ENCODE data around the gene ADORA1. TPM values are rescaled to one million over a fixed set of nuclear protein-coding genes. Genes with fewer than 3 reads are reported as not detected.

The ADORA1 gene
- total RNA-seq, 5 donors from 2014 or later (not counting 1 experiment from before 2014, with no cell fraction given): not detected

- no peaks in the 10 kb centered on the region for H3K9me3 ChIP-seq
- Mint-ChIP-seq H3K4me3 (no peak overlapping the region), H3K9me3 (no peaks in the 10 kb centered on the region), H3K36me3 (no peaks in the 10 kb centered on the region), H3K27me3 (peaks cover 4% of the 10 kb centered on the region in 2 donors), H3K27ac (no peak overlapping the region), H3K4me1 (peaks cover 0 to 3% (median 0%) of the 10 kb centered on the region in 3 donors)
- WGBS (ENCODE audit: insufficient coverage): no CpG with 5 or more reads among the region's 3 CpGs
- H3K36me3 ChIP-seq (ENCODE audit: control insufficient read depth in 2 of 2, extremely low read depth in 1 of 2, insufficient read depth in 1 of 2, low read length in 1 of 2): no peaks in the 10 kb centered on the region
- DNase-seq: no peak
- H3K27me3 ChIP-seq (replicated peaks in 1 of 2; ENCODE audit: control insufficient read depth in 2 of 2, extremely low read depth in 1 of 2, insufficient read depth in 2 of 2, low read length in 1 of 2): peaks cover 0 to 7% of the 10 kb centered on the region in 2 experiments
- POLR2A ChIA-PET: no interaction called here
- CTCF ChIA-PET: no interaction called here
- no peak overlapping the region for H3K27ac ChIP-seq (ENCODE audit: low read length)
- ATAC-seq (replicated peaks in 1 of 4): no peak
- no peaks in the 10 kb centered on the region for H3K4me1 ChIP-seq (ENCODE audit: control insufficient read depth in 1 of 2, extremely low read depth in 1 of 2, insufficient read depth in 2 of 2, low read length in 2 of 2)
- H3K4me3 ChIP-seq (ENCODE audit: control insufficient read depth in 1 of 2, extremely low read depth in 1 of 2, low read length in 1 of 2): no peak overlapping the region
These were observed 60.3 kb downstream of the ADORA1 start for GRCh38 chr1:203187689-203188264.

DNA sequence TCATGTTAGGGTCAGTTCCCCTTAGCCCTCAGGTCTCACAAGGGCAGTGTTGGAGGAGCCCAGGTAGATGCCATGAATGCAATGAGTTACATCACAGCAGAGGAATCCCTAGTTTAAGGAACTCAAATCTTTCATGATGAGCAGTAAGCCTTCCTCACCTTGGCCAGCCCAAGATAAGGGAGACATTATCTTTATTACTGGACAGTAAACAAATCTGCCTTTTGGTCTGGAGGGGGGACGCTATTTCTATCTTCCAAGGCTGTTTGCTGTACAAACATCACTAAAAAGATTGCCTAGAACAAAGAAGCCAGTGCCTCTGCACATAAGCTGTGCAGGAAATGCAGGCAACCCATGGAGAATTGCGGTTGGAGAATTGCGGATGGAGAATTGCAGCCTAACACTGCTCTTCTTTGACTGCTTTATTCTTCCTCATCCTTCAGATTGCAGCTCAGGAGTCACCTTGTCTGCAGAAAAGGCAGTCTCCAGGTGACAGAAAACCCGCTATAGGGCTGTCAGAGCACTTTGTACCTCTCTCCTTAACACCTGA is 61.2 kb downstream of the ADORA1 start:
- 100% methylated on average over 2 of the region's 4 CpGs for WGBS (ENCODE audit: insufficient coverage)
- Mint-ChIP-seq H3K4me3 (no peak overlapping the region), H3K36me3 (no peaks in the 10 kb centered on the region), H3K4me1 (peaks cover 0 to 3% (median 0%) of the 10 kb centered on the region in 3 donors), H3K9me3 (no peaks in the 10 kb centered on the region), H3K27ac (no peak overlapping the region), H3K27me3 (peaks cover 4% of the 10 kb centered on the region in 2 donors)
- Histone ChIP-seq H3K9me3 (no peaks in the 10 kb centered on the region), H3K27me3 (replicated peaks in 1 of 2; ENCODE audit: control insufficient read depth in 2 of 2, extremely low read depth in 1 of 2, insufficient read depth in 2 of 2, low read length in 1 of 2) (peaks cover 0 to 3% of the 10 kb centered on the region in 2 experiments), H3K36me3 (ENCODE audit: control insufficient read depth in 2 of 2, extremely low read depth in 1 of 2, insufficient read depth in 1 of 2, low read length in 1 of 2) (no peaks in the 10 kb centered on the region), H3K27ac (ENCODE audit: low read length) (no peak overlapping the region), H3K4me3 (ENCODE audit: control insufficient read depth in 1 of 2, extremely low read depth in 1 of 2, low read length in 1 of 2) (no peak overlapping the region), H3K4me1 (ENCODE audit: control insufficient read depth in 1 of 2, extremely low read depth in 1 of 2, insufficient read depth in 2 of 2, low read length in 2 of 2) (no peaks in the 10 kb centered on the region)
- POLR2A ChIA-PET: no interaction called here
- DNase-seq: no peak
- ATAC-seq (replicated peaks in 1 of 4): no peak
- CTCF ChIA-PET: no interaction called here

- H3K4me3 Mint-ChIP-seq: no peak overlapping the region
- WGBS (ENCODE audit: insufficient coverage): 87% methylated on average over 3 of the region's 7 CpGs
- ChIA-PET CTCF (no interaction called here), POLR2A (no interaction called here)
- H3K27ac Mint-ChIP-seq: no peak overlapping the region
- no peaks in the 10 kb centered on the region for H3K36me3 Mint-ChIP-seq
- no peak for DNase-seq
- Histone ChIP-seq H3K27me3 (replicated peaks in 1 of 2; ENCODE audit: control insufficient read depth in 2 of 2, extremely low read depth in 1 of 2, insufficient read depth in 2 of 2, low read length in 1 of 2) (peaks cover 0 to 7% of the 10 kb centered on the region in 2 experiments), H3K27ac (ENCODE audit: low read length) (no peak overlapping the region), H3K4me1 (ENCODE audit: control insufficient read depth in 1 of 2, extremely low read depth in 1 of 2, insufficient read depth in 2 of 2, low read length in 2 of 2) (no peaks in the 10 kb centered on the region), H3K36me3 (ENCODE audit: control insufficient read depth in 2 of 2, extremely low read depth in 1 of 2, insufficient read depth in 1 of 2, low read length in 1 of 2) (no peaks in the 10 kb centered on the region), H3K4me3 (ENCODE audit: control insufficient read depth in 1 of 2, extremely low read depth in 1 of 2, low read length in 1 of 2) (no peak overlapping the region), H3K9me3 (no peaks in the 10 kb centered on the region)
- H3K4me1 Mint-ChIP-seq: peaks cover 0 to 3% (median 0%) of the 10 kb centered on the region in 3 donors
- H3K9me3 Mint-ChIP-seq: no peaks in the 10 kb centered on the region
- peaks cover 4% of the 10 kb centered on the region in 2 donors for H3K27me3 Mint-ChIP-seq
- no peak for ATAC-seq (replicated peaks in 1 of 4)
These were observed 62.4 kb downstream of the ADORA1 start for GRCh38 chr1:203189951-203190352.

GRCh38 chr1:203190949-203191348 is 63.4 kb downstream of the ADORA1 start:
- Histone ChIP-seq H3K36me3 (ENCODE audit: control insufficient read depth in 2 of 2, extremely low read depth in 1 of 2, insufficient read depth in 1 of 2, low read length in 1 of 2) (no peaks in the 10 kb centered on the region), H3K27me3 (replicated peaks in 1 of 2; ENCODE audit: control insufficient read depth in 2 of 2, extremely low read depth in 1 of 2, insufficient read depth in 2 of 2, low read length in 1 of 2) (peaks cover 0 to 7% of the 10 kb centered on the region in 2 experiments), H3K27ac (ENCODE audit: low read length) (no peak overlapping the region), H3K9me3 (no peaks in the 10 kb centered on the region), H3K4me1 (ENCODE audit: control insufficient read depth in 1 of 2, extremely low read depth in 1 of 2, insufficient read depth in 2 of 2, low read length in 2 of 2) (no peaks in the 10 kb centered on the region), H3K4me3 (ENCODE audit: control insufficient read depth in 1 of 2, extremely low read depth in 1 of 2, low read length in 1 of 2) (no peak overlapping the region)
- POLR2A ChIA-PET: no interaction called here
- no peak for DNase-seq
- ATAC-seq (replicated peaks in 1 of 4): no peak
- CTCF ChIA-PET: no interaction called here
- WGBS (ENCODE audit: insufficient coverage): 100% methylated on average over 1 of the region's 2 CpGs
- Mint-ChIP-seq H3K4me3 (no peak overlapping the region), H3K36me3 (no peaks in the 10 kb centered on the region), H3K27ac (no peak overlapping the region), H3K4me1 (peaks cover 0 to 3% (median 0%) of the 10 kb centered on the region in 3 donors), H3K9me3 (no peaks in the 10 kb centered on the region), H3K27me3 (peaks cover 4% of the 10 kb centered on the region in 2 donors)

GRCh38 chr1:203196371-203196770 is 68.8 kb downstream of the ADORA1 start:
- H3K9me3 ChIP-seq: no peaks in the 10 kb centered on the region
- H3K36me3 Mint-ChIP-seq: no peaks in the 10 kb centered on the region
- POLR2A ChIA-PET: no interaction called here
- ATAC-seq (replicated peaks in 1 of 4) (no peak), DNase-seq (no peak)
- 94% methylated on average over 3 of the region's 3 CpGs for WGBS (ENCODE audit: insufficient coverage)
- H3K4me3 Mint-ChIP-seq: no peak overlapping the region
- no peaks in the 10 kb centered on the region for H3K36me3 ChIP-seq (ENCODE audit: control insufficient read depth in 2 of 2, extremely low read depth in 1 of 2, insufficient read depth in 1 of 2, low read length in 1 of 2)
- CTCF ChIA-PET: interaction anchor here in 1 of 2 donors (0.5 to 0.9 kb wide), 2 partner anchors 39 to 869 kb away, joined by 4 to 5 read pairs; no protein-coding TSS in a partner anchor
- no peak overlapping the region for H3K4me3 ChIP-seq (ENCODE audit: control insufficient read depth in 1 of 2, extremely low read depth in 1 of 2, low read length in 1 of 2)
- H3K27me3 Mint-ChIP-seq: peaks cover 11 to 23% of the 10 kb centered on the region in 2 donors
- H3K4me1 Mint-ChIP-seq: no peaks in the 10 kb centered on the region
- H3K27ac Mint-ChIP-seq: no peak overlapping the region
- H3K9me3 Mint-ChIP-seq: no peaks in the 10 kb centered on the region
- no peak overlapping the region for H3K27ac ChIP-seq (ENCODE audit: low read length)
- H3K27me3 ChIP-seq (replicated peaks in 1 of 2; ENCODE audit: control insufficient read depth in 2 of 2, extremely low read depth in 1 of 2, insufficient read depth in 2 of 2, low read length in 1 of 2): peaks cover 0 to 17% of the 10 kb centered on the region in 2 experiments
- H3K4me1 ChIP-seq (ENCODE audit: control insufficient read depth in 1 of 2, extremely low read depth in 1 of 2, insufficient read depth in 2 of 2, low read length in 2 of 2): no peaks in the 10 kb centered on the region

DNA sequence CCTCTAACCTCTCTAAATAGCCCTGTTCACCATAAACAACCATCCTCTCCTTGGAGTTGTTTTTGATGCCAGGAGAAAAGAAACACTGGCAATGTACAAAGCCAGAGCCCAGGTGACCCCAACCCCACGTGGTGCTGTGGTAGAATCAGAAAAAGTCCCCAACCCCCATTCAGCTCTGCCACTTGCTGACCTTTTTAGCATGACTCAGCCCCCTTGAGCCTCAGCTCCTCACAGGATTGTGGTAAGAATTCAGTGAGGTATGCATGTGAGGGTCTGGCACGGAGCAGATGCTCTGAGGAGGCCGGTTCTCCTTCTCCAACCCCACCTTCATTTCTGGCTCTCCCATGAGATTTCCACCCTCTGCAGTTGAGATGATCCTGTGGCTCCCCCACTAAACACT is 70.1 kb downstream of the ADORA1 start:
- ChIA-PET CTCF (interaction anchor here in 1 of 2 donors (0.6 kb wide), 1 partner anchor 430 kb away, joined by 9 read pairs; no protein-coding TSS in a partner anchor), POLR2A (no interaction called here)
- Histone ChIP-seq H3K36me3 (ENCODE audit: control insufficient read depth in 2 of 2, extremely low read depth in 1 of 2, insufficient read depth in 1 of 2, low read length in 1 of 2) (no peaks in the 10 kb centered on the region), H3K27ac (ENCODE audit: low read length) (no peak overlapping the region), H3K4me3 (ENCODE audit: control insufficient read depth in 1 of 2, extremely low read depth in 1 of 2, low read length in 1 of 2) (no peak overlapping the region), H3K9me3 (no peaks in the 10 kb centered on the region), H3K27me3 (replicated peaks in 1 of 2; ENCODE audit: control insufficient read depth in 2 of 2, extremely low read depth in 1 of 2, insufficient read depth in 2 of 2, low read length in 1 of 2) (peaks cover 0 to 23% of the 10 kb centered on the region in 2 experiments), H3K4me1 (ENCODE audit: control insufficient read depth in 1 of 2, extremely low read depth in 1 of 2, insufficient read depth in 2 of 2, low read length in 2 of 2) (no peaks in the 10 kb centered on the region)
- Mint-ChIP-seq H3K4me3 (no peak overlapping the region), H3K9me3 (no peaks in the 10 kb centered on the region), H3K27ac (no peak overlapping the region), H3K36me3 (no peaks in the 10 kb centered on the region), H3K27me3 (peaks cover 12 to 32% of the 10 kb centered on the region in 2 donors), H3K4me1 (no peaks in the 10 kb centered on the region)
- no CpG with 5 or more reads among the region's 3 CpGs for WGBS (ENCODE audit: insufficient coverage)
- ATAC-seq (replicated peaks in 1 of 4) (no peak), DNase-seq (no peak)

All from T-cell (primary cell).